ENCODE data around the gene CEMIP.

DNA sequence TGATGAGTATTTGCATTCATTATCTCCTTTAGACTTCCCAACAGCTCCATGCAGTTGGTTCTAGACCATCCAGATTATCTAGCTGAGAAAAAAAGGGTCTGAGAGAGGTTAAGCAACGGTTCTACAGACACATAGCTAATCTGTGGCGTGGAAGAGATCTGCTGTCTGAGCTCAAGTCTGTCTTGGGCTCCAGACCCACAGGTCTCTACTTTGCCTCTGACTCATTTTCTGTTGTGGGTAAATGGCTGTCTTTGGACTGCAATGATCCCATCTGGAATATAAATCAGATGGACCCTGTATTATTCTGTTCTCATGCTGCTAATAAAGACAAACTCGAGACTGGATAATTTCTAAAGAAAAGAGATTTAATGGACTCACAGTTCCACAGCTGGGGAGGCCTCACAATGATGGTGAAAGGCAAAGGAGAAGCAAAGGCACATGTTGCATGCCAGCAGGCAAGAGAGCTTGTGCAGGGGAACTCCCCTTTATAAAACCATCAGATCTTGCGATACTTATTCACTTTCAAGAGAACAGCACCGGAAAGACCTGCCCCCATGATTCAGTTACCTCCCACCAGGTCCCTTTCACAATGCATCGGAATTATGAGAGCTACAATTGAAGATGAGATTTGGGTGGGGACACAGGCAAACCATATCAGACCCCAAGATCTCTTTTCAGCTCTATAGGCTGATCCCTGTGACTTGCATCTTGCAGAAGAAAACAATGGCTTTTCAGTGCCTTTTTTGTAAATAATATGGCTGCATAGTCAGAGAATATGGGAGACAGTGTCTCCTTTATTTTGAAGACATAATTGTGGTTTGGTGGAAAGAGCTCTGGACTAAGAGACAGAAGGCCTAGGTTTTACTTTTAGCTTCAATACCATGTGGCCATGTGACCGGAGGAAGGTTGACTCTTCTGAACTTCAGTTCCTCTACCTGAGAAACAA, 24.7 kb downstream of the CEMIP start:
- no peak for TF ChIP-seq POLR2A (IDR thresholded peaks at IDR 0.05)
- TF ChIP-seq, protein P1, sequence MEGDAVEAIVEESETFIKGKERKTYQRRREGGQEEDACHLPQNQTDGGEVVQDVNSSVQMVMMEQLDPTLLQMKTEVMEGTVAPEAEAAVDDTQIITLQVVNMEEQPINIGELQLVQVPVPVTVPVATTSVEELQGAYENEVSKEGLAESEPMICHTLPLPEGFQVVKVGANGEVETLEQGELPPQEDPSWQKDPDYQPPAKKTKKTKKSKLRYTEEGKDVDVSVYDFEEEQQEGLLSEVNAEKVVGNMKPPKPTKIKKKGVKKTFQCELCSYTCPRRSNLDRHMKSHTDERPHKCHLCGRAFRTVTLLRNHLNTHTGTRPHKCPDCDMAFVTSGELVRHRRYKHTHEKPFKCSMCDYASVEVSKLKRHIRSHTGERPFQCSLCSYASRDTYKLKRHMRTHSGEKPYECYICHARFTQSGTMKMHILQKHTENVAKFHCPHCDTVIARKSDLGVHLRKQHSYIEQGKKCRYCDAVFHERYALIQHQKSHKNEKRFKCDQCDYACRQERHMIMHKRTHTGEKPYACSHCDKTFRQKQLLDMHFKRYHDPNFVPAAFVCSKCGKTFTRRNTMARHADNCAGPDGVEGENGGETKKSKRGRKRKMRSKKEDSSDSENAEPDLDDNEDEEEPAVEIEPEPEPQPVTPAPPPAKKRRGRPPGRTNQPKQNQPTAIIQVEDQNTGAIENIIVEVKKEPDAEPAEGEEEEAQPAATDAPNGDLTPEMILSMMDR (IDR thresholded peaks at IDR 0.05 in 4 of 5, conservative IDR thresholded peaks at IDR 0.05 in 1 of 5), result no peak
